Activated T-helper 17 cell treated with anti-CD3 and anti-CD28 coated beads, Interleukin-2, amount 50 U/mL, for 72 hours (primary cell): ENCODE measurements around the gene BAIAP2L1. TPM values are rescaled to one million over a fixed set of nuclear protein-coding genes. Genes with fewer than 3 reads are reported as not detected.

Source experiments
- ATAC-seq: fragments of 150-1000 bp; cut with Tn5 transposase; replicated peaks from 2 replicates; pipeline ENCODE4 v1.10.0; 2021; ENCODE audit warnings: mild to moderate bottlenecking, moderate library complexity
- H3K27ac Mint-ChIP-seq: one replicate; pipeline ENCODE4 v1.8.0; 2022; ENCODE audit warnings: mixed read lengths
- H3K27me3 Mint-ChIP-seq: one replicate; pipeline ENCODE4 v1.8.0; 2022; ENCODE audit warnings: mixed read lengths
- H3K36me3 Mint-ChIP-seq: one replicate; pipeline ENCODE4 v1.8.0; 2022; ENCODE audit warnings: low read depth, mild to moderate bottlenecking, mixed read lengths
- H3K4me1 Mint-ChIP-seq: one replicate; pipeline ENCODE4 v1.8.0; 2022; ENCODE audit warnings: mixed read lengths
- H3K4me3 Mint-ChIP-seq: one replicate; pipeline ENCODE4 v1.8.0; 2022; ENCODE audit warnings: mild to moderate bottlenecking, mixed read lengths
- H3K9me3 Mint-ChIP-seq: one replicate; pipeline ENCODE4 v1.8.0; 2022; ENCODE audit warnings: mixed read lengths
- total RNA-seq, 2 donors: library from RNA; stranded (reverse); gene quantifications; one replicate each; pipeline ENCODE4 v1.2.3, GENCODE V29; 2022

BAIAP2L1 gene
- total RNA-seq, 2 donors from 2014 or later = 1.2 to 6.0 TPM

DNA sequence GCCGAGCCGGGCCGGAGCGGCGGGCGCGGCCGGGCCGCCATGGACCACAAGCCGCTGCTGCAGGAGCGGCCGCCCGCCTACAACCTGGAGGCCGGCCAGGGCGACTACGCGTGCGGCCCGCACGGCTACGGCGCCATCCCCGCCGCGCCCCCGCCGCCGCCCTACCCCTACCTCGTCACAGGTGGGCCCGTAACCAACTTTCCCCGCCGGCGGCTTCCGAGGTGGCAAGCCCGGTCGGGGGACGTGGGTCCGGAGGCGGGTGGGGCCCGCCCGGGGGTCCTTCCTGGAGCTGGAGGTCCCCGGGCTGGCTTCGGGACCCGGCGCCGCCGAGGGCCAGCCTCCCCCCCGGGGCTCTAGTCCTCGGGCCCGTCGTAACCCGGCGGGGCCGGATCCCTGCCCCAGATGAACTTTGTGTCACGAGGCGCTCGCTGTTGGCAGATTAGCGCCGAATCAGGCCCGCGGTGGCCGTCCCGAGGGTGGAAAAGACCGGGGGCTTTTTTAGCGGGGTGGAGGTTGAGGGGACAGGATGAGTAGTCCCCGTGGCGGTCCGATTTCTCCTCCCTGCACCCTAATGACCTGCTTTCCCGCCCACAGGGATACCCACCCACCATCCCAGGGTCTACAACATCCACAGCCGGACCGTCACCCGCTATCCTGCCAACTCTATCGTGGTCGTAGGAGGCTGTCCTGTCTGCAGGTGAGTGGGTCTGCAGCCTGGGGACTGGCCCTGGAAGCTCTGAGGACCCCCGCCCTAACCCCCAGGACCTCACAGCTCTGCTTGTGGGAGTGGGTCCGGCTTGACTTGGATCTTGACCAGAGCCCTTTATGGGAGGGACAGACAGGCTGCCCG lies 118.9 kb downstream of the BAIAP2L1 start:
- Mint-ChIP-seq H3K36me3 (peaks cover 9% of the 10 kb centered on the region), H3K4me1 (peaks cover 12% of the 10 kb centered on the region), H3K4me3 (peak overlapping the region; percentile 84), H3K9me3 (no peaks in the 10 kb centered on the region), H3K27me3 (no peaks in the 10 kb centered on the region), H3K27ac (peak overlapping the region; percentile 83)
- peak; percentile 41 for ATAC-seq

DNA sequence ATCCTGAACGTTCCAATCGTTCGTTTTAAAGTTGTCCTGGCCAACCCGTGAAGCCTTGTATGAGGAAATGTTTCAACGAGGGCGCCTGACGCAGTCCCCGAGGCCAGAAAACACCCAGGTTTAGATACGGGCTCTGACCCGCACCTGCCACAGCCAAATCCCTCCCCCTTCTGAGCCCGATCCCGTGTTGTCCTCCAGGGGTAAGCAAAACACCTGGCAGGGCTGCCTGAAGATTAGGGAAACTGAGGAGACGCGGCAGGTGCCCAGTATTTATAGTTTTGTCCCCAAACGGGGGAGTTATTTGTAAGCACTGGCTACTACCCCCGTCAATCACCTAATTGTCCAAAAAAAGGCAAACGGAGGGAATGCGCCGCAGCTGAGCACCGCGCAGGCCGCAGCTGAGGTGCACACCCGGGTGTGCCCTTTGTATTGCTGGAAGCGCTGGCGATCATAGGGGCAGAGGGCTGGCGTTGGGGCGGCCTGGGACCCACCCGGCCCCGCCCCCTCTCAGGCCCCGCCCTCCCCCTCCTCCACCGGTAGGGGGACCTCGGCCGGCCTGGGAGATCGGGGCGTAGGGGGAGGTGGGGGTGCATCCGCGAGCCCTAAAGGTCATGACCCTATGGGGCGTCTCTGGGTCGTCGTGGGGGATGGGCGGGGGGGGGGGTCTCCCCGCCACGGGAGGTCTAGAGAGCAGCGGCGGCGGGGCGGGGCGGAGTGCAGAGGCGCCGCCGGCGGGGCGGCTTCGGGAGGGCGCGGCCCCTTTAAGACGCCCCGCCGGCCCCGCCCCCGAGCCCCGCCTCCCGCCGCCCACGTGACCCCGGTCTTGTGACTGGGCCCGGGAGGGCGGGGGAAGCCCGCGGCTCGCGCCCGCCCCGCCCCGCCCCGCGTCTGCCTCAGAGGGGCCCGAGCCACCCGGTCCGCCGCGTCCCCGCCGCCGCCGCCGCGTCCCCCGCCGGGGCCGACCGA lies 119.8 kb downstream of the BAIAP2L1 start, which contains the start of gene BRI3:
BRI3 (plus strand) TSS at position 896 of the 966 bp plus-strand sequence. CDS start 110 bp downstream, outside the sequence.
- no peaks in the 10 kb centered on the region for H3K9me3 Mint-ChIP-seq
- peaks cover 9% of the 10 kb centered on the region for H3K36me3 Mint-ChIP-seq
- H3K4me1 Mint-ChIP-seq = peaks cover 12% of the 10 kb centered on the region
- H3K4me3 Mint-ChIP-seq = peak within 1 kb of the TSS; percentile 84
- peak; percentile 88 for ATAC-seq
- H3K27me3 Mint-ChIP-seq = no peaks in the 10 kb centered on the region
- peak within 1 kb of the TSS; percentile 83 for H3K27ac Mint-ChIP-seq

GRCh38 chr7:98280296-98280695 lies 120.6 kb downstream of the BAIAP2L1 start:
- H3K27ac Mint-ChIP-seq = no peak overlapping the region
- H3K4me3 Mint-ChIP-seq = peak overlapping the region; percentile 79
- no peaks in the 10 kb centered on the region for H3K9me3 Mint-ChIP-seq
- peaks cover 9% of the 10 kb centered on the region for H3K36me3 Mint-ChIP-seq
- H3K27me3 Mint-ChIP-seq = no peaks in the 10 kb centered on the region
- no peak for ATAC-seq
- H3K4me1 Mint-ChIP-seq = peaks cover 12% of the 10 kb centered on the region

DNA sequence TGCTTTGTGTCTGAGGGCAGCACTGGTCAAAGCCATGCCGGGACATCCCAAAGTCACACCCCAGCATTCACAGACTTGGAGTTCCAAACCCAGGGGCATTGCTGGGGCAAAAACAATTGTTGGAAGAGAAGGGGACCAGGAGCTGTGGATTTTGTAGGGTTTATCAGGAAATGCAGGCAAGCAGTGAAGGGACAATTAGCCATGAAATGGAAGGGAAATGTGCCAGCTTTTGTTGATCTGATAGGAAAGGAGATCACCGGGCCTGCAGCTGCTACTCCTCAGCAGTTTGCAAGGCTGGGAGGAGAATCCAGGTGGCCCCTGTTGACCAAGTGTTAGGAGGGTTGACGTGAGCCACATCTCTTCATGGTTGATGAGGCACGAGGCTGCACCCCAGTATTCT lies 122.0 kb downstream of the BAIAP2L1 start:
- ATAC-seq = no peak
- Mint-ChIP-seq H3K4me3 (no peak overlapping the region), H3K27ac (no peak overlapping the region), H3K27me3 (no peaks in the 10 kb centered on the region), H3K9me3 (no peaks in the 10 kb centered on the region), H3K4me1 (peaks cover 6% of the 10 kb centered on the region), H3K36me3 (peaks cover 9% of the 10 kb centered on the region)

DNA sequence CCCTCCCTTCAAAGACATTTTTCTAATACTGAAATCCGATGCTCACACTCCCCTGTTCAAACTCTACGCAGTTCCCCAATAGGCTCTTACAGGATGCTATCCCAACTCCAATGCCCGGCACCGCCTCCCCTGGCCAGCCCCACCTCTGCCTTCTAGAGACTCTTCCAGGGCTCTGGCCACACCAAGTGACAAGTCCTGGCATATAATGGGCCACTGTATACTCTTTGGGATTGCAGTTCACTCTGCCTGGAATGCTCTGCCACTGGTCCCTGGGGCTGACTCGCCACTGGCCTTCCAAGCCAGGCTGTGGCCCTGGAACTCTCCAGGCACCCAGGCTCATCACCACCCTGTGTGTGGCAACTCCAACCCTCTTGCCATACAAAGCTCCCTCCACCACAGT lies 122.5 kb downstream of the BAIAP2L1 start:
- peaks cover 9% of the 10 kb centered on the region for H3K36me3 Mint-ChIP-seq
- no peaks in the 10 kb centered on the region for H3K27me3 Mint-ChIP-seq
- ATAC-seq = no peak
- no peaks in the 10 kb centered on the region for H3K9me3 Mint-ChIP-seq
- H3K4me1 Mint-ChIP-seq = peaks cover 6% of the 10 kb centered on the region
- no peak overlapping the region for H3K4me3 Mint-ChIP-seq
- H3K27ac Mint-ChIP-seq = no peak overlapping the region

DNA sequence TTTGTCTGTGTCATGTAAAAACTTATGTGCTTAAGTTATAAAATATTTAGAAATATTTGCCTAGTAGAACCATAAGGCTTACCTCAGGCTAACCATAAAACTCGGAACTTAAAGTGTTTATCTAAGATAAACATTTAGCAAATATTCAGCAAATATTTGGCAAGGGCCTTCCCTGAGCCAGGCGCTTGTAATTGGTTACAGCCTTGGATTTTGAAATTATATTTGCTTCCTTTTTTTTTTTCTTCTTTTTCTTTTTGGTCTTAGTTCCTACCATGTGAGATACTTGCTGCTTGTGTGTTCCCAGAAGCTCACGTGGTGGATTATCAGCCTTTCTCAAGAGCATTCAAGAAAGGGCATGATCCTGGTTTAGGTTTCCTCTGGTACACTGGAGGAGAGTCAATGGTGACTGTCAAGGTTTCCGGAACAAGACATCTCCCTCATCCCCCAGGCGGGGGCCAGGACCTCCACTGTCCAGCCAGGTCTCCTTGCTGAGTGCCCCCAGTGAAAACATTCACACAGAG lies 124.6 kb downstream of the BAIAP2L1 start:
- no peak for ATAC-seq
- Mint-ChIP-seq H3K4me3 (no peak overlapping the region), H3K27ac (no peak overlapping the region), H3K27me3 (no peaks in the 10 kb centered on the region), H3K4me1 (no peaks in the 10 kb centered on the region), H3K36me3 (no peaks in the 10 kb centered on the region), H3K9me3 (no peaks in the 10 kb centered on the region)

GRCh38 chr7:98267303-98267702 lies 133.6 kb downstream of the BAIAP2L1 start:
- H3K9me3 Mint-ChIP-seq = no peaks in the 10 kb centered on the region
- H3K27ac Mint-ChIP-seq = no peak overlapping the region
- H3K4me1 Mint-ChIP-seq = no peaks in the 10 kb centered on the region

GRCh38 chr7:98266840-98267239 lies 134.1 kb downstream of the BAIAP2L1 start:
- Mint-ChIP-seq H3K27ac (no peak overlapping the region), H3K4me3 (no peak overlapping the region)

More at GRCh38 chr7:98267303-98267702, 133.6 kb downstream of the BAIAP2L1 start:
- ATAC-seq = no peak
- Mint-ChIP-seq H3K27me3 (no peaks in the 10 kb centered on the region), H3K36me3 (peaks cover 21% of the 10 kb centered on the region), H3K4me3 (no peak overlapping the region)

DNA sequence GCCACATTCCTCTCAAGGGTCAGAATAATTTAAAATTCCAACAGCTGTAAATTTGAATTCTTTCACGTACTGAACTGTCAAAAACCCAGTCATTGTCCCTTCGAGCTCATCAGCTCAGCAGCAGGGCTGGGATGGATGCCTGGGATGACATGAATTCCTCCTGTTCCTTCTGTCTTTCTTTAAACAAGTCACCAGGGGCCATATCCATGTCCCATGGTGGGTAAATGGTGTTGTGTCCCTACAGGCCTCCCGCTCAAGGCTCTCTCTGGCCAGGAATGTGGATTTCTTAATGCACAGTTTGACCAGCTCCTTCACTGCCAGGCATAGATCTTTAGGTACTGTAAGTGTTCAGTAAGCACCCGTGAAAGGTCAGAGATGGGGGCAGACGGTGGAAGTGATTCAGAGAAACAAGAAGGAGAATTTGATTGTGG lies 135.0 kb downstream of the BAIAP2L1 start:
- no peaks in the 10 kb centered on the region for H3K27me3 Mint-ChIP-seq
- no peaks in the 10 kb centered on the region for H3K9me3 Mint-ChIP-seq
- peak overlapping the region; percentile 7 for H3K27ac Mint-ChIP-seq
- H3K36me3 Mint-ChIP-seq = peaks cover 28% of the 10 kb centered on the region
- H3K4me3 Mint-ChIP-seq = no peak overlapping the region
- no peaks in the 10 kb centered on the region for H3K4me1 Mint-ChIP-seq
- ATAC-seq = no peak

More at GRCh38 chr7:98266840-98267239, 134.1 kb downstream of the BAIAP2L1 start:
- no peak for ATAC-seq
- Mint-ChIP-seq H3K4me1 (no peaks in the 10 kb centered on the region), H3K27me3 (no peaks in the 10 kb centered on the region), H3K9me3 (no peaks in the 10 kb centered on the region), H3K36me3 (peaks cover 25% of the 10 kb centered on the region)

- Mint-ChIP-seq H3K4me1 (peaks cover 8% of the 10 kb centered on the region), H3K27me3 (no peaks in the 10 kb centered on the region), H3K27ac (no peak overlapping the region), H3K36me3 (peaks cover 37% of the 10 kb centered on the region), H3K4me3 (no peak overlapping the region), H3K9me3 (no peaks in the 10 kb centered on the region)
- no peak for ATAC-seq
These were observed 143.2 kb downstream of the BAIAP2L1 start for GRCh38 chr7:98257701-98258100.

DNA sequence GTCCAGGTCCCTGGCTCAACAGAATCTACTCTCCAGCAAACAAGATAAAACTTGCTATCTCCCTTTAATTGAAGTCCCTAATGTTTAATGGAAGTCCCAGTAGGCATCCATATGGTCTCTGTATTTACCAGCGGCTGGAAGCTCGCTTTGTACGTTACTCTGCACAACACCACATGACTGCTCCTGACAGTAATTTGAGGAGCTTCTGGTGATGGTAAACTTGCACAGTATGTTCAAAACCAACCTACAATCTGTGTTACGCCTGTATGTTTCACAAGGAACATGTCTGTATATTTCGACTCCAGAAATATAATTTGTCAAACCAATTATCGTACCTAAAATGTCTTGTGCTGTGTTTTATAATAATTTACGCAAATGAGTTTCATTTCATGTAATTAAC lies 144.5 kb downstream of the BAIAP2L1 start:
- no peak for ATAC-seq
- no peak overlapping the region for H3K4me3 Mint-ChIP-seq
- H3K27me3 Mint-ChIP-seq = no peaks in the 10 kb centered on the region
- H3K27ac Mint-ChIP-seq = peak overlapping the region; percentile 54
- H3K9me3 Mint-ChIP-seq = no peaks in the 10 kb centered on the region
- H3K36me3 Mint-ChIP-seq = peaks cover 27% of the 10 kb centered on the region
- peaks cover 8% of the 10 kb centered on the region for H3K4me1 Mint-ChIP-seq

GRCh38 chr7:98254951-98255610 lies 145.8 kb downstream of the BAIAP2L1 start:
- ATAC-seq = peak; percentile 25
- Mint-ChIP-seq H3K27ac (peak overlapping the region; percentile 94), H3K36me3 (peaks cover 28% of the 10 kb centered on the region), H3K4me3 (peak overlapping the region; percentile 48), H3K27me3 (no peaks in the 10 kb centered on the region), H3K9me3 (no peaks in the 10 kb centered on the region), H3K4me1 (peaks cover 15% of the 10 kb centered on the region)

- Mint-ChIP-seq H3K4me1 (peaks cover 19% of the 10 kb centered on the region), H3K27me3 (no peaks in the 10 kb centered on the region), H3K4me3 (peak overlapping the region; percentile 48), H3K27ac (peak overlapping the region; percentile 94), H3K36me3 (peaks cover 33% of the 10 kb centered on the region), H3K9me3 (no peaks in the 10 kb centered on the region)
- no peak for ATAC-seq
These were observed 146.4 kb downstream of the BAIAP2L1 start for GRCh38 chr7:98254516-98254915.
